GM12878 (cell line): ENCODE measurements around the gene GOLGA2.

Source experiments
- JUNB ChIP-seq: IDR thresholded peaks from 2 replicates; pipeline ENCODE4 v1.6.1; 2016; ENCODE audit warnings: antibody characterized with exemption, mild to moderate bottlenecking
- TAF1 ChIP-seq: IDR thresholded peaks from 2 replicates; pipeline ENCODE4 v1.6.1; 2011; ENCODE audit warnings: mild to moderate bottlenecking, low read depth, low read length, borderline replicate concordance

DNA sequence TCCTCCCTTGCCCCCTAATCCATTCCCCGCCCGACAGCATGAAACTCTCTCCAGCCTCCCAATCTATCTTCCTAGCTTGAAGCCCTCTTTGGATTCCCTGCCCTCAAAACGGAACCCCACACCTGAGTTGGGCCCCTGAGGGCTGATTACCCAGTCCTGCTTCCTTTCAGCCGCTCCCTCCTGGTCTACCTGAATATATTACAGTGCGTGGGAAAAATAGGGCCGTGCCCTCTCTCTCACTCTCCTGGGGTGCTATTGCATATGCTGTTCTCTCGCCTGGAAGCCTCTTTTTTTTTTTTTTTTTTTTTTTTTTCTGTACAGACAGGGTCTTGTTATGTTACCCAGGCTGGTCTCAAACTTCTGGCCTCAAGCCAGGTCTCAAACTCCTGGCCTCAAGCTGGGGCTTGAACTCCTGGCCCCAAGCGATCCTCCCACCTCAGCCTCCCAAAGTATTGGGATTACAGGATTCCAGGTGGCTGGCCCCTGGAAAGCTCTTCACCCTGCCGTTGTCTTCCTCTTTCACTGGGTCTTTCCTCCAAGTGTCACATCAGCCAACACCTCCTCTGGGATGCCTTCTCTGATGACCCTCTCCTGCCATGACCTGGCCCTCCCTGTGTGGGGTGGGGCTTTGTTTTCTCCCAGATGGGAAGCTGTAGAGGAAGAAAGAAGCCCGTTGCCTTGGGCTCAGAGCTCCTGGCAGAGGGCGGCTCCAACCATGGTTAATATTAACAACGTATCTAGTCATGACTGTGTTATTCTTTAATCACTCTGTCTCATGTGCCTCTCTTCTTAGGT lies 64.4 kb downstream of the GOLGA2 start:
- TF ChIP-seq JUNB (no peak), TAF1 (no peak)
